Neural progenitor cell (in vitro differentiated cells): ENCODE results near the gene ZNF627.
"Not testable (repeated sequence)": the region's sequence is repeated elsewhere in the genome, so short reads cannot be mapped to it uniquely, and the experiment has no call there.

Experiments
- CTCF ChIP-seq: fragments of 200-600 bp; sonication (generic); IDR thresholded peaks from 2 replicates; pipeline ENCODE4 v1.5.1; 2017; ENCODE audit warnings: antibody characterized with exemption, mild to moderate bottlenecking
- EZH2 ChIP-seq: fragments of 200-600 bp; sonication (generic); IDR thresholded peaks from 2 replicates; pipeline ENCODE4 v1.6.1; 2017; ENCODE audit warnings: antibody characterized with exemption, mild to moderate bottlenecking, moderate library complexity

- TF ChIP-seq CTCF, EZH2: not testable (repeated sequence)
These were observed 23.5 kb upstream of the ZNF627 start for GRCh38 chr19:11573763-11574162.
